ENCODE results near the gene CCDC148. TPM values are rescaled to one million over a fixed set of nuclear protein-coding genes. Genes with fewer than 3 reads are reported as not detected.
A peak's percentile ranks its signal among the peaks of the same experiment; 100 is the strongest.
"Not testable (repeated sequence)": the region's sequence is repeated elsewhere in the genome, so short reads cannot be mapped to it uniquely, and the experiment has no call there.

The CCDC148 gene
- total and polyA plus RNA-seq, 2 donors, result 0.55 to 1.1 TPM

DNA sequence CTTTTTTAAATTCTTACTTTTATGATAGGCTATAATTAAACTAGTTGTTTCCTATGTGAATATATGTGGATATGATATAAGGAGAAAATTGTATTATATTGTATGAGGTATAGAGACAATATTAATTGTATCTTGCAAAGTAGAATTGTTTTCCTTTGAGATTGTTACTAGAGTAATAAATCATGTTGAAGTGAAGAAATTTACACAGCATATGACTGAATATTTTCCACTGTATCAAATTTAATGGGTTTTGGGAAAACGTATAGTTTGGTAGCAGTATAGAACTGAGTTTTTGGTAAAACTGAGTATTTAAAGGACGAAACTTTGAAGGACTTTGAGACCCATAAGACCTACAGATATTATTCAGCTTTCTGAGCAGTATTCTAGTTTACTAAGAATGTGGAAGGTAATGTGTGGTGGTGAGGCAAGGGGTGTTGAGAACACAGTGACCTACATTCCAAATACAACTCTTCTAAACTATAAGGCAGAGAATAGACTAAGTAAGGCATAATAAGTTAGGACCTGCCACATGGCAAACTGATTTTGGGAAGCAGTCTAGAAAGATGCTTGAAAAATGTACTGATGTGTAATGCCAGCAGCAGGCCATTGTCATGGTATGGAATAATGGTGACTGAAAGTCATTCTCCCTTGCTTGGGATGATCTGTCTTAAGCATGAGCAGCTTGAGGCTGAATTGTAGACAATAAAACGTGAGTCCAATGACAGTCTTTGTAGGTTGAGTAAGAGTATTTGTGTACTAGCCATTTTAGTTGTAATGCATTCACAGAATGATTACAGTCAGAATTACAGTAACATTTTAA lies 29.8 kb upstream of the CCDC148 start:
- H3K9me3 ChIP-seq (ENCODE audit: control insufficient read depth in 2 of 2, insufficient read depth in 1 of 2, low read length in 1 of 2), result no peaks in the 10 kb centered on the region
- no peak for DNase-seq (ENCODE audit: low read depth in 6 of 9, low spot score in 9 of 9)
- H3K36me3 ChIP-seq (ENCODE audit: control insufficient read depth in 2 of 2, insufficient read depth in 2 of 2, low read length in 1 of 2), result no peaks in the 10 kb centered on the region
- no peaks in the 10 kb centered on the region for H3K27me3 ChIP-seq (ENCODE audit: control insufficient read depth in 2 of 2, insufficient read depth in 1 of 2, low read length in 1 of 2)
- H3K4me3 ChIP-seq (ENCODE audit: low read length in 2 of 2), result no peak overlapping the region
- no peak overlapping the region for H3K27ac ChIP-seq (ENCODE audit: low read depth in 1 of 2, low read length in 1 of 2)
- no peaks in the 10 kb centered on the region for H3K4me1 ChIP-seq (ENCODE audit: control insufficient read depth in 2 of 2, insufficient read depth in 2 of 2, low read length in 2 of 2)
- 98% methylated on average over 3 of the region's 3 CpGs for WGBS

DNA sequence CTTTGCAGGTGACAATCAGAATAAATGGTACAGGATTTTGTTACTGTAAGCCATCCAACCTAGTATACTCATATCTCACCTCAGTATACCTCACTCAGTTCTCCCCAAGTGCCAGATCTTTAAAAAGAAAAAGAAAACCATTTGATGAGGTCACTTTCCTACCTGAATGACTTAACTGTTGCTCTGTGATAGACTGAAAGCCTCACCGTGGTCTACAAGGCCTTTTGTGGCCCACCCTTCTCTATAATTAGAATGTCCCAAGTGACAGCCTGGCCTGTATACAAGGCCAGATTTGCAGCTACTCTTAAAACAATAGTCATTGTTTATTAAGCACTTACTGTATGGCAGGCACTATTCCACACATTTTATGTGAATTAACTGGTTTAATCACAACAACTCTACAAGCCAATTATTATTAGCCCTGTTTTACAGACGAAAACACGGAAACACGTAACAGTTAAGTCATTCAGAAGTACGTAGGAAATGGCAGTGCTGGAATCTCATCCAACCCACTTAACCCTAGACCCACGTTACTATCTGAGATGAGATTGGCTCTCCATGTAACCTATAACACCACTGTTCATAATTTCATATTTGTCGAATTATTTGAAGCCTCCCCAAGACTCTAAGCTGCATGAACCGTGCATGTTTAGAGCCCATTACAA lies 28.5 kb upstream of the CCDC148 start:
- Histone ChIP-seq H3K4me1 (ENCODE audit: control insufficient read depth in 2 of 2, insufficient read depth in 2 of 2, low read length in 2 of 2) (no peaks in the 10 kb centered on the region), H3K9me3 (ENCODE audit: control insufficient read depth in 2 of 2, insufficient read depth in 1 of 2, low read length in 1 of 2) (no peaks in the 10 kb centered on the region), H3K27ac (ENCODE audit: low read depth in 1 of 2, low read length in 1 of 2) (no peak overlapping the region), H3K4me3 (ENCODE audit: low read length in 2 of 2) (no peak overlapping the region), H3K36me3 (ENCODE audit: control insufficient read depth in 2 of 2, insufficient read depth in 2 of 2, low read length in 1 of 2) (no peaks in the 10 kb centered on the region), H3K27me3 (ENCODE audit: control insufficient read depth in 2 of 2, insufficient read depth in 1 of 2, low read length in 1 of 2) (no peaks in the 10 kb centered on the region)
- WGBS, result 91% methylated on average over 8 of the region's 8 CpGs
- DNase-seq (ENCODE audit: low read depth in 6 of 9, low spot score in 9 of 9), result no peak

DNA sequence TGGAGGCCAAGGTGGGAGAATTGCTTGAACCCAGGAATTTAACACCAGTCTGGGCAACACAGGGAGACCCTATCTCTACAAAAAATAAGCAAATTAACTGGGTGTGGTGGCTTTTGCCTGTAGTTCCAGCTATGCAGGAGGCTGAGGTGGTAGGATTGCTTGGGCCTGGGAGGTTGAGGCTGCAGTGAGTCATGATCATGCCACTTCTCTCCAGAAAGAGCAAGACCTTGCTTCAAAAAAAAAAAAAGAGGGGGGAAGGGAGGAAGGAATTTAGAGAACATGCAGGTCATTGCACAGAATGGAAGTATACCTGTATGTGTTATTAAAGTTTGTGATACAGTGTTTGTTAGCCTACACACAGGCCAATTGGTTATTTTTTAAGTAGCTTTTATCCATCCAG lies 26.0 kb upstream of the CCDC148 start:
- no peak for DNase-seq (ENCODE audit: low read depth in 6 of 9, low spot score in 9 of 9)

DNA sequence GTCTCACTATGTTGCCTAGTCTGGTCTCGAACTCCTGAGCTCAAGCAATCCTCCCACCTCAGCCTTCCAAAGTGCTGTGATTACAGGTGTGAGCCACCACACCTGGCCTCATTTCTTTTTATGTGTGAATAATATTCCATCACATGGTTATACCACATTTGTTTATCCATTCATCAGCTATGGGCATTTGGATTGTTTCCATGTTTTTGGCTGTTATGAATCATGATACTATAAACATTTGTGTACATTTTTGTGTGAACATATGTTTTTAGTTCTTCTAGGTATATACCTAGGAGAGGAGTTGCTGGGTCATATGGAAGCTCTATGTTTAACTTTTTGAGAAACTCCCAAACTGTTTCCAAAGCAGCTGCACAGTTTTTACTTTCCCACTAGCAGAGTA lies 24.6 kb upstream of the CCDC148 start:
- Histone ChIP-seq H3K4me3 (ENCODE audit: low read length in 2 of 2) (no peak overlapping the region), H3K27ac (ENCODE audit: low read depth in 1 of 2, low read length in 1 of 2) (no peak overlapping the region), H3K27me3 (ENCODE audit: control insufficient read depth in 2 of 2, insufficient read depth in 1 of 2, low read length in 1 of 2) (no peaks in the 10 kb centered on the region), H3K4me1 (ENCODE audit: control insufficient read depth in 2 of 2, insufficient read depth in 2 of 2, low read length in 2 of 2) (peaks cover 0 to 7% of the 10 kb centered on the region in 2 donors), H3K36me3 (ENCODE audit: control insufficient read depth in 2 of 2, insufficient read depth in 2 of 2, low read length in 1 of 2) (no peaks in the 10 kb centered on the region), H3K9me3 (ENCODE audit: control insufficient read depth in 2 of 2, insufficient read depth in 1 of 2, low read length in 1 of 2) (no peaks in the 10 kb centered on the region)
- DNase-seq (ENCODE audit: low read depth in 6 of 9, low spot score in 9 of 9), result no peak
- 96% methylated on average over 1 of the region's 1 CpG for WGBS

More for the DNA sequence above, 26.0 kb upstream of the CCDC148 start:
- Histone ChIP-seq H3K27me3 (ENCODE audit: control insufficient read depth in 2 of 2, insufficient read depth in 1 of 2, low read length in 1 of 2) (no peaks in the 10 kb centered on the region), H3K9me3 (ENCODE audit: control insufficient read depth in 2 of 2, insufficient read depth in 1 of 2, low read length in 1 of 2) (no peaks in the 10 kb centered on the region), H3K4me1 (ENCODE audit: control insufficient read depth in 2 of 2, insufficient read depth in 2 of 2, low read length in 2 of 2) (peaks cover 0 to 1% of the 10 kb centered on the region in 2 donors), H3K27ac (ENCODE audit: low read depth in 1 of 2, low read length in 1 of 2) (no peak overlapping the region), H3K36me3 (ENCODE audit: control insufficient read depth in 2 of 2, insufficient read depth in 2 of 2, low read length in 1 of 2) (no peaks in the 10 kb centered on the region), H3K4me3 (ENCODE audit: low read length in 2 of 2) (no peak overlapping the region)

DNA sequence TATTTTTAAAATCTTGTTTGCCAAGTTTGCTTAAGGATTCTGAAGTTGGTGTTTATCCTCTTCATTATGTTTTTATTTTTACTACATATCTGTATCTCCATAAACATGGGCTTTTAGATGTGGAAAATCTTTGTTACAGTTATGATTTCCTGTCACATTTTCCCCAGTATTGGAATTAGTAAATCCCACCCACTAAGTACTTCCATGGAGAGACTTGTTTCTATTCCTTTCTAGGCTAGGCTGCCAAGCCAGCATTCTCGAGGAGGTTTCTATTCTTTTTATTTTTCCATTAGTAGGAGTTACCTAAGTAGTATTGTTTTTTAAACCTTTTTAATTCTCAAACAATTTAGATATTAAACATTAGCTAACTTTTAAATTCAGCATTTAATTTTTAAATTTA lies 22.3 kb upstream of the CCDC148 start:
- Histone ChIP-seq H3K36me3 (ENCODE audit: control insufficient read depth in 2 of 2, insufficient read depth in 2 of 2, low read length in 1 of 2) (no peaks in the 10 kb centered on the region), H3K27ac (ENCODE audit: low read depth in 1 of 2, low read length in 1 of 2) (no peak overlapping the region), H3K4me3 (ENCODE audit: low read length in 2 of 2) (no peak overlapping the region), H3K9me3 (ENCODE audit: control insufficient read depth in 2 of 2, insufficient read depth in 1 of 2, low read length in 1 of 2) (no peaks in the 10 kb centered on the region), H3K4me1 (ENCODE audit: control insufficient read depth in 2 of 2, insufficient read depth in 2 of 2, low read length in 2 of 2) (peaks cover 0 to 7% of the 10 kb centered on the region in 2 donors), H3K27me3 (ENCODE audit: control insufficient read depth in 2 of 2, insufficient read depth in 1 of 2, low read length in 1 of 2) (no peaks in the 10 kb centered on the region)
- no peak for DNase-seq (ENCODE audit: low read depth in 6 of 9, low spot score in 9 of 9)
- 99% methylated on average over 1 of the region's 1 CpG for WGBS

DNA sequence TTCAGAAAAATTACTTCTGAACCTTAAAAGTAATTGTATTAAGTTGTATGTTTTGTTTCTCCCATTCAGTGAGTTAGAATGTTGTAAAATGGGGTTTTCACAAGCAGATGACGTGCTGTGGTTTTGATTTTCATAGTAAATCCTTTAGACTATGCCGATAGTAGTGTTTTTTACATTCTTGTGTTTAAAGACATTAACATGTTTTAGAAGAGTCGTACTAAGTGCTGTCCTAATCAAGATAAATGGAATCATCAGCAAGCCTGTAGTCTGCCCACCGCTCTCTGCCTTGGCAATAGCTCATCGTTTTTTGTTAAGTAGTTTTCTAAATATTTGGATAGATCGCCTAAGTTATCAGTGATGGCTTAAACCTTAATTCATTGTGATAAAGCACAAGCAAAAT lies 21.7 kb upstream of the CCDC148 start:
- 96% methylated on average over 6 of the region's 6 CpGs for WGBS
- Histone ChIP-seq H3K4me1 (ENCODE audit: control insufficient read depth in 2 of 2, insufficient read depth in 2 of 2, low read length in 2 of 2) (peaks cover 0 to 7% of the 10 kb centered on the region in 2 donors), H3K4me3 (ENCODE audit: low read length in 2 of 2) (no peak overlapping the region), H3K27me3 (ENCODE audit: control insufficient read depth in 2 of 2, insufficient read depth in 1 of 2, low read length in 1 of 2) (no peaks in the 10 kb centered on the region), H3K36me3 (ENCODE audit: control insufficient read depth in 2 of 2, insufficient read depth in 2 of 2, low read length in 1 of 2) (no peaks in the 10 kb centered on the region), H3K27ac (ENCODE audit: low read depth in 1 of 2, low read length in 1 of 2) (no peak overlapping the region), H3K9me3 (ENCODE audit: control insufficient read depth in 2 of 2, insufficient read depth in 1 of 2, low read length in 1 of 2) (no peaks in the 10 kb centered on the region)
- DNase-seq (ENCODE audit: low read depth in 6 of 9, low spot score in 9 of 9), result no peak

DNA sequence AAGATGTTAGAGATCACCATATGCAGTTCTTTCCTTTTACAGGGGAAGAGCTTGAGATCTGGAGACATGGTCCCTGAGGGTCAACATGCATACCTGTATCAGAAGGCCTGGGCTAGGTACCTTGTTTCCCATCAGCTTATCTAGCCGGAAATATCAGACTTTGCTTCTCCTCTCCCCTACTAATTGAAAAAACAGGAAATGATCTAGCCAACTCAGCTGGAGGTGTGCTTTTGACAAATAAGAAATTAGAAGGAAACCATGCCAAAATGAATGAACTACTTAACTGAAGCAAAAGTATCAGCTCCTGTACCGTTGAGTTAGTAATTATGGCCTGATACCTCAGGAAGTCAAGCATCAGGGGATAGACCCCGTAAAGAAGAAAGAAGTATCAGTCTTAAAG lies 20.6 kb upstream of the CCDC148 start:
- 23% methylated on average over 3 of the region's 3 CpGs for WGBS
- Histone ChIP-seq H3K27me3 (ENCODE audit: control insufficient read depth in 2 of 2, insufficient read depth in 1 of 2, low read length in 1 of 2) (no peaks in the 10 kb centered on the region), H3K36me3 (ENCODE audit: control insufficient read depth in 2 of 2, insufficient read depth in 2 of 2, low read length in 1 of 2) (no peaks in the 10 kb centered on the region), H3K4me3 (ENCODE audit: low read length in 2 of 2) (no peak overlapping the region), H3K9me3 (ENCODE audit: control insufficient read depth in 2 of 2, insufficient read depth in 1 of 2, low read length in 1 of 2) (no peaks in the 10 kb centered on the region), H3K4me1 (ENCODE audit: control insufficient read depth in 2 of 2, insufficient read depth in 2 of 2, low read length in 2 of 2) (peaks cover 0 to 7% of the 10 kb centered on the region in 2 donors), H3K27ac (ENCODE audit: low read depth in 1 of 2, low read length in 1 of 2) (no peak overlapping the region)
- DNase-seq (ENCODE audit: low read depth in 6 of 9, low spot score in 9 of 9), result peak in 1 of 9 donors; percentile 21

DNA sequence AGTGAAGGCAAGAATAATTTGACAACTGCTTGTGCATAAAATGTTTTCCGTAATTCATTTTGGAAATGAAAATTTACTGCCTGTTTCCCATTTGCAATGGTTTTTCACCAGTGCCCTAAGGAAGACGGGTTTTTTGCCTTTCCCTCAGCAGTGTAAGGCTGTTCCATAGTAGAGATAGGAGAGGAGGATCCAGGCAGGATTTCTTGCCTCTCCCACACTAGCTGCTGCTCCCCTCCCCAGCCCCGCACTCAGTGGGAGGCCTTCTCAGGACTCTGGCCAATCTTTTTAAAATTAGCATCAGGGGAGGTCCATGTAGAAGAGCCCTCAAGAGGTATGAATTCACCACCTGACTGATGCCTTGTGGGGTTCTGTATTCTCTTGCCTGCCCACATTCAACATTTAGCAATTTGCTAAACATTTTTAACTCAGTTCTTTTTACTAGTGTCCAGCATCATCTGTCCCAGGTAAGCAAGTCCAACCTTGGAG lies 18.0 kb upstream of the CCDC148 start:
- H3K9me3 ChIP-seq (ENCODE audit: control insufficient read depth in 2 of 2, insufficient read depth in 1 of 2, low read length in 1 of 2); H3K4me3 ChIP-seq (ENCODE audit: low read length in 2 of 2); H3K36me3 ChIP-seq (ENCODE audit: control insufficient read depth in 2 of 2, insufficient read depth in 2 of 2, low read length in 1 of 2); H3K27me3 ChIP-seq (ENCODE audit: control insufficient read depth in 2 of 2, insufficient read depth in 1 of 2, low read length in 1 of 2); H3K27ac ChIP-seq (ENCODE audit: low read depth in 1 of 2, low read length in 1 of 2); H3K4me1 ChIP-seq (ENCODE audit: control insufficient read depth in 2 of 2, insufficient read depth in 2 of 2, low read length in 2 of 2); DNase-seq (ENCODE audit: low read depth in 6 of 9, low spot score in 9 of 9): not testable (repeated sequence)
- 98% methylated on average over 3 of the region's 3 CpGs for WGBS

DNA sequence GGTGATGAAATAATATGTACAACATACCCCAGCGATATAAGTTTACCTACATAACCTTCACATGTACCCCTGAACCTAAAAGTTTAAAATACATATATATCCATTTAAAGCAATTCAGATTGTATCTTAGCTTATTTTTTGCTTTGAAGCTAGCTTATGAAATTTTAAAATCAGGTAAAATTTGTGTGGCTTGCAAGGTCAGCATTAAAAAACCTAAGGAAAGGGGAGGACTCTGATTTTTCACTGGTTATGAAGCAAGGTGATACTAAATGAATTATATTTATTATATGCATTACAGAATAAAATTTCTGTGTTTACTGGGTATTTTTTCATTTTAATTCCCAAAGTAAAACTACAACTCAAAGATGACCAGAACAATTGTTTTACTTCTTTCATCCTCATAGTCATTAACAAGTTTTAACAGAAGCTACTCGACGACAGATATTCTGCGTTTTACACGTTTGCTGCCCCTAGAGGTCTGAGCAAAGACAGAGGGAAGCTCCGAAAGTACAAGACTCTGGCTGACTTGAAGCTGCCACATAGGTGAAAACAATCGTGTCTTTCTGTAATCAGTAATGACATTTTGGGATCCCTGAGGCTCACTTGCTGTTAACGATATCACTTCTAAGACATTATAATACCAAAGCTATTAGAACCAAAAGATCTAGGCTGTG lies 17.3 kb upstream of the CCDC148 start:
- 98% methylated on average over 8 of the region's 8 CpGs for WGBS
- no peak for DNase-seq (ENCODE audit: low read depth in 6 of 9, low spot score in 9 of 9)
- Histone ChIP-seq H3K27ac (ENCODE audit: low read depth in 1 of 2, low read length in 1 of 2) (no peak overlapping the region), H3K36me3 (ENCODE audit: control insufficient read depth in 2 of 2, insufficient read depth in 2 of 2, low read length in 1 of 2) (peaks cover 0 to 2% of the 10 kb centered on the region in 2 donors), H3K27me3 (ENCODE audit: control insufficient read depth in 2 of 2, insufficient read depth in 1 of 2, low read length in 1 of 2) (no peaks in the 10 kb centered on the region), H3K4me3 (ENCODE audit: low read length in 2 of 2) (no peak overlapping the region), H3K9me3 (ENCODE audit: control insufficient read depth in 2 of 2, insufficient read depth in 1 of 2, low read length in 1 of 2) (no peaks in the 10 kb centered on the region), H3K4me1 (ENCODE audit: control insufficient read depth in 2 of 2, insufficient read depth in 2 of 2, low read length in 2 of 2) (peaks cover 0 to 7% of the 10 kb centered on the region in 2 donors)

All from thymus (tissue), 11 donors.